Psoas muscle (tissue), 8 donors: ENCODE results near the gene THPO. TPM values are rescaled to one million over a fixed set of nuclear protein-coding genes. Genes with fewer than 3 reads are reported as not detected.

Source experiments
- ATAC-seq, 4 donors: fragments of 200-7000 bp; cut with Tn5 transposase; one replicate each; pipeline ENCODE4 v1.9.1; 2020; ENCODE audit warnings: moderate library complexity in 3 of 4, mild to moderate bottlenecking in 2 of 4
- DNase-seq, 2 donors: peaks; one replicate each; pipeline ENCODE4 v3.0.0-alpha.2; 2020
- H3K27ac ChIP-seq: fragments of 200-600 bp; one replicate; pipeline ENCODE4 v1.8.0; 2022
- H3K27me3 ChIP-seq, 3 donors: fragments of 200-600 bp in 1 of 3; one replicate each; pipeline versions ENCODE4 v1.6.1 to v1.8.0; 2013 to 2022; ENCODE audit warnings: low read length in 2 of 3, mild to moderate bottlenecking in 2 of 3, moderate library complexity in 1 of 3; ENCODE audit not compliant: insufficient read depth in 3 of 3
- H3K36me3 ChIP-seq, 2 donors: fragments of 200-600 bp in 1 of 2; one replicate each; pipeline versions ENCODE4 v1.6.1 to v1.8.0; 2013 to 2022; ENCODE audit warnings: low read depth in 1 of 2, mild to moderate bottlenecking in 1 of 2, moderate library complexity in 1 of 2; ENCODE audit not compliant: insufficient read depth in 1 of 2
- H3K4me1 ChIP-seq: fragments of 200-600 bp; one replicate; pipeline ENCODE4 v1.8.0; 2022
- H3K4me3 ChIP-seq: fragments of 200-600 bp; one replicate; pipeline ENCODE4 v1.8.0; 2022; ENCODE audit warnings: mild to moderate bottlenecking
- H3K9me3 ChIP-seq: fragments of 200-600 bp; one replicate; pipeline ENCODE4 v1.8.0; 2022
- WGBS, 3 donors: extraction: QIAGEN DNeasy Blood & Tissue Kit; methylation state at CpG; one replicate each; pipeline versions ENCODE4 v1.1.6 to v1.1.7; 2013; 5-methylcytosine and 5-hydroxymethylcytosine counted together
- intact Hi-C, 2 donors: fragments of 100-400 bp; cut with DNase I; formaldehyde crosslinking; loops; one replicate each; pipeline versions ENCODE4 v1.11.0 to v1.14.2; 2022
- polyA plus RNA-seq, 3 donors: library from polyadenylated mRNA; stranded (reverse); fragments of 200-250 nt; gene quantifications; one replicate each; pipeline ENCODE4 v1.2.3, GENCODE V29; 2013
- total RNA-seq, 4 donors: library from RNA; stranded (reverse); fragmentation: NEBNext Ultra II Directional in 2 of 4; extraction: Animal tissue kit (Norgen Biotek cat#: 25700) in 2 of 4; gene quantifications; one replicate each; pipeline versions ENCODE4 v1.2.1 to v1.2.4, GENCODE V29; 2021 to 2023
- TF ChIP-seq, protein P1 (sequence below): fragments of 200-600 bp; IDR thresholded peaks from one replicate; pipeline ENCODE4 v1.8.0; 2022; ENCODE audit warnings: antibody characterized with exemption
- donor health status: healthy with polysubstance abuse.
- donor health status: DM: no; HTN: no; CAD: no; lungs with moderate emphysema.
- donor health status: Bipolar disorder and iron deficiency.
- donor health status: healthy.
- donor health status: DM: yes; HTN: yes; CAD: no.
- donor health status: DM: no; HTN: no; CAD: no.
- donor health status: DM: no; HTN: no; CAD: no.
- donor health status: DM: yes; HTN: yes; CAD: no.

Gene THPO
- total and polyA plus RNA-seq, 7 donors: 0.49 to 3.0 (median 0.92) TPM

DNA sequence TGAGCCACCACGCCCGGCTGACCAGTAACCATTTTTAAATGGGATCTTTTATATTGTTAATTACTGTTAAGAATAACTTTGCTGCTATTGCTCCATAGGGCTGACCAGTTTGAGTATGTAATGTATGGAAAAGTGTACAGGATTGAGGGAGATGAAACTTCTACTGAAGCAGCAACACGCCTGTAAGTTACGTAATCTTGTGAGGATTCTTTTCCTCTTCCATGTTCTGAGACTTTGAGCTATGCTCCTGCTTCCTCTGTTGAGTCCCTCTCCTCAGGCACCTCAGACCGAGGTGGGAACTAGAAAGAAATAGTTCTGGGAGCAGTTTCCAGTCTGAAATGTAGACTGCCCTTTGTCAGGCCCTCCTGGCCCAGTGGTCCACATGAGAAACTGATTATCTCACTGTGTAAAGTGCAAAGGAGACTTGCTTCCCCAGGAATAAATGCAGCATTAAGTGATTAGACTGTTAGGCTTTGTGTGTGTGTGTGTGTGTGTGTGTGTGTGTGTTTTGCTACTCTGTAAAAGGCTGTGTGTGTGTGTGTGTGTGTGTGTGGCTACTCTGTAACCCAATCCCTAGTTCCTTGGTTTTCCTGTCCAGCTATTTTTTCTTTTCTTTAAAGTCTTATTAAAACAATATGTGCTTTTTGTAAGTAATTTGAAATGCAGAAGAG, 11.3 kb downstream of the THPO start:
- ATAC-seq (no peak), DNase-seq (no peak)
- Histone ChIP-seq H3K27me3 (no peaks in the 10 kb centered on the region), H3K36me3 (peaks cover 2 to 41% of the 10 kb centered on the region in 2 donors), H3K9me3 (no peaks in the 10 kb centered on the region), H3K27ac (no peak overlapping the region), H3K4me1 (peaks cover 17% of the 10 kb centered on the region), H3K4me3 (no peak overlapping the region)
- intact Hi-C loops: no loop called here
- 80 to 89% (median 85%) methylated on average over 5 of the region's 5 CpGs for WGBS, 3 donors
- TF ChIP-seq, protein P1, sequence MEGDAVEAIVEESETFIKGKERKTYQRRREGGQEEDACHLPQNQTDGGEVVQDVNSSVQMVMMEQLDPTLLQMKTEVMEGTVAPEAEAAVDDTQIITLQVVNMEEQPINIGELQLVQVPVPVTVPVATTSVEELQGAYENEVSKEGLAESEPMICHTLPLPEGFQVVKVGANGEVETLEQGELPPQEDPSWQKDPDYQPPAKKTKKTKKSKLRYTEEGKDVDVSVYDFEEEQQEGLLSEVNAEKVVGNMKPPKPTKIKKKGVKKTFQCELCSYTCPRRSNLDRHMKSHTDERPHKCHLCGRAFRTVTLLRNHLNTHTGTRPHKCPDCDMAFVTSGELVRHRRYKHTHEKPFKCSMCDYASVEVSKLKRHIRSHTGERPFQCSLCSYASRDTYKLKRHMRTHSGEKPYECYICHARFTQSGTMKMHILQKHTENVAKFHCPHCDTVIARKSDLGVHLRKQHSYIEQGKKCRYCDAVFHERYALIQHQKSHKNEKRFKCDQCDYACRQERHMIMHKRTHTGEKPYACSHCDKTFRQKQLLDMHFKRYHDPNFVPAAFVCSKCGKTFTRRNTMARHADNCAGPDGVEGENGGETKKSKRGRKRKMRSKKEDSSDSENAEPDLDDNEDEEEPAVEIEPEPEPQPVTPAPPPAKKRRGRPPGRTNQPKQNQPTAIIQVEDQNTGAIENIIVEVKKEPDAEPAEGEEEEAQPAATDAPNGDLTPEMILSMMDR: no peak

DNA sequence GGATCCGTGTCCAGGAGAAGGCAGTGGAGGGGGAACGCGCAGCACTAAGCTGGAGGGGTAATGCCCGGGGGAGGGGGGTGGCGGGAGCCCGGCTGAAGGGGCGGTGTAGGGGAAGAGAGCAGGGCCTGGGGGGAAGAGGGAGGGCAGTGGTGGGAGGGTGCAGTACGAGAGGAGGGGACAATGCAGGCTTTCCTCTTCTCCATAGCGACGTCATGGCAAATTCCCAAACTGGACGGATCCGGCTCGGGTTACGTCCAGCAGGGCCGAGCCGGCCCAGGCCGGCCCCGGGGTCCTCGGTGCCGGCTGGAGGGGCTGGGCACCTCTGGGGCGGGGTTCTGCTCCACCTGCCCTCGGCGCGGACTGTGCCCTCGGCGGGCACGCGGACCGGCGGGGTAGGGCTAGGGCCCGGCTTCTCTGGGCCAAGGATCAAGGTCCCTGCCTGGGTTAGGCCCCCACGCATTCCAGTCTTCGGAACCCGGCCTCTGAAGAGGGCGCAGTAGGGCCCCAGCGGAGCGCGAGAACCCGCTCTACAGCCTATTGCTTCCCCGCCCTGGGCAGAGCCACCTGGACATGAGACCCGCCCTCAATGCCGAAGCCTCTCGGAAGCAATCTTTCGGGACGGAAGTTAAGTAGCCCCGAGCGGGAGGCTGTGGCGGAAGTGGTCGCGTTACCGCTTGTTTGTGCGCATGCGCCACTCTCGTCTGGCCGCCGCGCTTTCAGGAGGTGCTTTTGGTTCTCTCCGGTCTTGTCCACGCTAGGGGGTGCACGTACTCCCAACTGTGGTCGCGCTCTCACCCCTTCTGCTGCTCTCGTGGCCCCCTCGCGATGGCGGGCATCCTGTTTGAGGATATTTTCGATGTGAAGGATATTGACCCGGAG, 15.1 kb downstream of the THPO start:
- intact Hi-C loops: no loop called here
- WGBS, 3 donors: 0% methylated on average over 53 to 68 of the region's 68 CpGs
- Histone ChIP-seq H3K27me3 (no peaks in the 10 kb centered on the region), H3K27ac (peak overlapping the region; percentile 98), H3K4me1 (peaks cover 11% of the 10 kb centered on the region), H3K4me3 (peak overlapping the region; percentile 96), H3K9me3 (no peaks in the 10 kb centered on the region), H3K36me3 (peaks cover 2 to 31% of the 10 kb centered on the region in 2 donors)
- TF ChIP-seq, protein P1: peak; percentile 41
- peak; percentile 96 to 98 for DNase-seq
- ATAC-seq: peak; percentile 82 to 88 (median 84)

DNA sequence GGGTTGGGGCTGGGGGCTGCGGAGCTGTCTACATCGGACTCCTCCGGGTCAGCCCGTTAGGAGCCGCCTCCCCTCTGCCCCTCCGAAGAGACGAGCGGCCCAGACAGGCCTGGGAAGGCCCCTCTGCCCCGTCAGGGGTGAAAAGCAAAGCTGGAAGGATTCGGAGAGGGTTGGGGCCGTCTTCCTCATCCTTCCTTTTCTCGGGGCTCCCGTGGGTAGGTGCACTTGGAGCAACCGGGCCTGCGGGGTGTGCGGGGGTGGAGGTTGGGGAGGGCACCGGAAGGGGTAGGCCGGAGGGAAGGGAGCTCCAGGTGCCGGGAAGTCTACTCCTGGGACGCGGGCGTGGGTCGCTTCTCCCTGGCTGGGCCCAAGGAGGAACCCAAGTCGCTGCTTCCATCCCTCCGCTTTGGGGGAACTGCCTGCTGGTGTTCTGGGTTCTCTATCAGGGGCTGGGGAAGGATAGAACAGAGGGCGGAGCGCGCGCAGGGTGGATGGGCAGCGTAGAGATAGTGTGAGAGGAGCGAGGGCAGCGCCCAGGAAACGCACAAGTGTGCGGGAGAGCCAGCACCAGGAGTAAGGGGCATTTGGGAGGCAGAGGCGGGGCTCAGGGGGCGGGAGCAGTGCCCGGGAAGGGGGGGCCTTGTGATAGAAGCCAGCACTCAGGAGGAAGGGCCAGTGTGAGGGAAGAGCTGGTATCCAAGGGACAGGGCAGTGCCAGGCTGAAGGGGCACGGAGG, 15.9 kb downstream of the THPO start:
- Histone ChIP-seq H3K4me3 (peak overlapping the region; percentile 96), H3K27me3 (no peaks in the 10 kb centered on the region), H3K4me1 (peaks cover 11% of the 10 kb centered on the region), H3K36me3 (peaks cover 2 to 23% of the 10 kb centered on the region in 2 donors), H3K9me3 (no peaks in the 10 kb centered on the region), H3K27ac (peak overlapping the region; percentile 98)
- intact Hi-C loops: no loop called here
- 0 to 1% (median 0%) methylated on average over 33 to 38 of the region's 38 CpGs for WGBS, 3 donors
- ATAC-seq (peak; percentile 42 to 52 (median 48)), DNase-seq (peak; percentile 71 to 73)
- TF ChIP-seq, protein P1: no peak

DNA sequence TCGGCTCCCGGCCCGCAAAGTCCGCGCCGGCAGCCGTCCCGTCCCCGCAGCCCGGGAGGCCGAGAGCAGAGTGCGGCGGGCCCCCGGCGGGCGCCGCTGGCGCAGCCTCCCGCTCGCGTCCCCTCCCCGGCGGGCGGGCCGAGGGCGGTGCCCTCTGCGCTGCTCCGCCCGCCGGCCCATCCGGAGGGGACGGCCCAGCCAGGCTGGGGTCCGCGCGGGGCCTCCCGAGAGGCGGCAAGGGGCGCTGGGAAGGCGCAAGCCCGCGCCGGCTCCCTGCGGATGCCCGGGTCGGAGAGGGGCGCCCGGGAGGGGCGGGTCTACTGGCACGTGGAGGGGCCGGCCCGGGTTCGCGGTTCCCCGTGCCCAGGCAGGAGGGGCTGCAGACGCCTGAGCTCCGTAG, 16.5 kb downstream of the THPO start, which contains the start of the genes CLCN2 and POLR2H:
Gene CLCN2, minus strand, starts transcription at position 74 of the 400 bp plus-strand sequence. CDS start 126 bp downstream, outside the sequence.
Gene POLR2H, plus strand, starts transcription at position 179 of the 400 bp plus-strand sequence. CDS start 1,783 bp downstream, outside the sequence.
- WGBS, 3 donors: 0 to 1% (median 0%) methylated on average over 29 to 56 of the region's 56 CpGs
- Histone ChIP-seq H3K36me3 (peaks cover 0 to 23% of the 10 kb centered on the region in 2 donors), H3K27ac (peak within 1 kb of the TSS; percentile 98), H3K4me1 (peaks cover 11% of the 10 kb centered on the region), H3K4me3 (peak within 1 kb of the TSS; percentile 96), H3K9me3 (no peaks in the 10 kb centered on the region), H3K27me3 (no peaks in the 10 kb centered on the region)
- TF ChIP-seq, protein P1: no peak
- peak; percentile 64 to 73 for DNase-seq
- intact Hi-C loops: no loop called here
- ATAC-seq: peak; percentile 50 to 60 (median 56)
